Measurements from ENCODE around the gene SEMA3F.
A peak's percentile ranks its signal among the peaks of the same experiment; 100 is the strongest.

DNA sequence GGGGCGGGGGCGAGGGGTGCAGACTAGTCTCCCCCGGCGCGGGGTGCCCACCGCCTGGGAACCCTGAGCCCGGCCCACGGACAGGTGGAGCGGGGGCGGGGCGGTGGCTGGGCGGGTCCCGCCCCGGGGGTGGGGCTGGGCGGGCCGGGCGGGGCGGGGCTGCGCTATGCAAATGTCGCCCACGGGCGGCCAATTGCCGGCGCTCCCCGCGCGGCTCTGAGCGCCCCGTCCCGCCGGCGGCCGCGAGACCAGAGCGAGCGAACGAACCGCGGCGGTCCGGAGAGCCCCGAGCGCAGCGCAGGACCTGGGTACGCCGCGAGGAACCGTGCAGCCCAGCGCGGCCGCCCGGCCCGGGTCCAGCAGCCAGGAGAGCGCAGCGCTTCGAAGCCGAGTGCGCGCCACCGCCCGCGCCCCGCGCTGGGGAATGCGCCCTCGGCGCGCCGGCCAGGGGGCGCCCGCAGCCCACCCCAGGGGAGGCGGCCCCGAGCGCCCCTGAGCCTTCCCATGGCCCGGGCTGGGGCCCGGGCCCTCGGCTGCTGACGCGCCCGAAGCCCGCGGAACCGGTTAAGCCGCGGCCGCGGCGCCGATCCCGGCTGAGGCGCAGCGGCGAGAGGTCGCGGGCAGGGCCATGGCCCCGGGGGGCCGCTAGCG, at the start of gene SEMA3F:
- peak in 3 of 4 donors; percentile 24 to 75 (median 31) for TF ChIP-seq POLR2A (IDR thresholded peaks at IDR 0.05)
- TF ChIP-seq POLR2AphosphoS5 (IDR thresholded peaks at IDR 0.05): peak in 1 of 2 donors; percentile 65

All from upper lobe of left lung (tissue), 4 donors.